HCT116 (cell line): ENCODE data around the gene PCMTD2. TPM values are rescaled to one million over a fixed set of nuclear protein-coding genes. Genes with fewer than 3 reads are reported as not detected.
"Not testable (repeated sequence)": the region's sequence is repeated elsewhere in the genome, so short reads cannot be mapped to it uniquely, and the experiment has no call there.

Experiments used
- ATAC-seq: fragments of 200-7000 bp; cut with Tn5 transposase; 2 replicates; pipeline ENCODE4 v1.9.1; 2020; ENCODE audit warnings: mild to moderate bottlenecking, moderate library complexity
- BruUV-seq: library from RNA; stranded (reverse); fragments of 400-500 nt; replicated peaks from 2 replicates; lab custom pipeline; 2021; lab: Mats Ljungman, UMichigan
- CTCF ChIA-PET: fragments of 300-600 bp; sonication (Branson Sonifier 250); formaldehyde crosslinking; loops from one replicate; lab custom pipeline; 2021; ENCODE audit warnings: antibody characterized with exemption; lab: Charles Lee
- POLR2A ChIA-PET: fragments of 300-600, 350-600 bp; sonication (Branson Sonifier 250); formaldehyde crosslinking; loops from one replicate; lab custom pipeline; 2021; ENCODE audit warnings: antibody characterized with exemption; lab: Charles Lee
- RAD21 ChIA-PET, 2 experiments: fragments of 300-600 bp; sonication (Branson Sonifier 250); formaldehyde crosslinking; loops; one replicate each; lab custom pipeline; 2023; ENCODE audit warnings: low total read pairs in 2 of 2; ENCODE audit not compliant: uncharacterized antibody in 2 of 2, unreplicated experiment in 2 of 2, low non-redundant PET in 1 of 2; lab: Charles Lee
- DNase-seq: peaks from one replicate; pipeline ENCODE4 v3.0.0-alpha.2; 2010; ENCODE audit warnings: low read depth, low spot score
- H2AFZ ChIP-seq: fragments of 200-600 bp; shearing (Covaris generic), sonication (generic); 2 replicates; pipeline ENCODE4 v1.6.1; 2017; ENCODE audit warnings: low read depth, mixed run types, mixed read lengths, antibody characterized with exemption, low read length; ENCODE audit not compliant: poor library complexity, severe bottlenecking
- H3K27ac ChIP-seq: 2 replicates; pipeline ENCODE4 v1.5.1; 2012; ENCODE audit warnings: low read depth, low read length
- H3K27me3 ChIP-seq: fragments of 200-600 bp; sonication (generic); 2 replicates; pipeline ENCODE4 v1.6.1; 2016; ENCODE audit warnings: mixed run types, low read length, mixed read lengths; ENCODE audit not compliant: insufficient read depth
- H3K36me3 ChIP-seq, 2 experiments: fragments of 200-500 bp in 1 of 2; fragments of 200-600 bp in 1 of 2; sonication (Bioruptor generic) in 1 of 2; sonication (generic) in 1 of 2; 2 replicates each; pipeline versions ENCODE4 v1.5.1 to v1.6.1; 2014 to 2016; ENCODE audit warnings: low read length in 2 of 2, inconsistent platforms in 1 of 2, mixed read lengths in 1 of 2, mixed run types in 1 of 2; ENCODE audit not compliant: insufficient read depth in 2 of 2, control insufficient read depth in 1 of 2
- H3K4me1 ChIP-seq, 2 experiments: fragments of 200-600 bp in 1 of 2; sonication (generic) in 1 of 2; 2 replicates each; pipeline versions ENCODE4 v1.5.1 to v1.6.1; 2012 to 2017; ENCODE audit warnings: low read length in 2 of 2, inconsistent platforms in 1 of 2, mild to moderate bottlenecking in 1 of 2, mixed read lengths in 1 of 2, mixed run types in 1 of 2, moderate library complexity in 1 of 2; ENCODE audit not compliant: insufficient read depth in 2 of 2, control insufficient read depth in 1 of 2
- H3K4me2 ChIP-seq: fragments of 200-600 bp; sonication (generic); 2 replicates; pipeline ENCODE4 v1.6.1; 2017; ENCODE audit warnings: mixed run types, low read length, mixed read lengths
- H3K4me3 ChIP-seq, 2 experiments: fragments of 200-600 bp in 1 of 2; sonication (generic) in 1 of 2; replicated peaks in 1 of 2; 2 replicates each; pipeline ENCODE4 v1.5.1; 2011 to 2016; ENCODE audit warnings: low read length in 2 of 2, control low read depth in 1 of 2, low read depth in 1 of 2, mild to moderate bottlenecking in 1 of 2, mixed read lengths in 1 of 2, mixed run types in 1 of 2
- H3K79me2 ChIP-seq: fragments of 200-600 bp; sonication (generic); 2 replicates; pipeline ENCODE4 v1.6.1; 2017; ENCODE audit warnings: mild to moderate bottlenecking, mixed run types, low read length, moderate library complexity, mixed read lengths; ENCODE audit not compliant: insufficient read depth
- H3K9ac ChIP-seq: fragments of 200-600 bp; sonication (generic); 2 replicates; pipeline ENCODE4 v1.6.1; 2016; ENCODE audit warnings: low read length, mixed read lengths
- H3K9me2 ChIP-seq: fragments of 200-600 bp; sonication (generic), shearing (Covaris generic); 2 replicates; pipeline ENCODE4 v1.6.1; 2017; ENCODE audit warnings: mixed run types, mild to moderate bottlenecking, moderate library complexity; ENCODE audit not compliant: insufficient read depth
- H3K9me3 ChIP-seq, 2 experiments: fragments of 200-500 bp in 1 of 2; fragments of 200-600 bp in 1 of 2; sonication (Bioruptor generic) in 1 of 2; sonication (generic) in 1 of 2; 2 replicates each; pipeline ENCODE4 v1.6.1; 2014 to 2017; ENCODE audit warnings: low read length in 2 of 2, mixed read lengths in 2 of 2, inconsistent platforms in 1 of 2, low read depth in 1 of 2, mild to moderate bottlenecking in 1 of 2, mixed run types in 1 of 2, moderate library complexity in 1 of 2; ENCODE audit not compliant: control insufficient read depth in 1 of 2, insufficient read depth in 1 of 2
- H4K20me1 ChIP-seq: fragments of 200-600 bp; sonication (generic), shearing (Covaris generic); 2 replicates; pipeline ENCODE4 v1.6.1; 2017; ENCODE audit warnings: mixed run types, mild to moderate bottlenecking, moderate library complexity; ENCODE audit not compliant: insufficient read depth
- intact Hi-C: fragments of 100-400 bp; cut with micrococcal nuclease; formaldehyde crosslinking; loops from 2 replicates; pipeline ENCODE4 v1.10.0; 2022
- total RNA-seq: library from RNA; stranded (reverse); gene quantifications from one replicate; pipeline ENCODE4 v1.2.1, GENCODE V29; 2021; ENCODE audit not compliant: unreplicated experiment

Gene PCMTD2
- total RNA-seq, 1 experiment from 2014 or later, result 44.7 TPM

DNA sequence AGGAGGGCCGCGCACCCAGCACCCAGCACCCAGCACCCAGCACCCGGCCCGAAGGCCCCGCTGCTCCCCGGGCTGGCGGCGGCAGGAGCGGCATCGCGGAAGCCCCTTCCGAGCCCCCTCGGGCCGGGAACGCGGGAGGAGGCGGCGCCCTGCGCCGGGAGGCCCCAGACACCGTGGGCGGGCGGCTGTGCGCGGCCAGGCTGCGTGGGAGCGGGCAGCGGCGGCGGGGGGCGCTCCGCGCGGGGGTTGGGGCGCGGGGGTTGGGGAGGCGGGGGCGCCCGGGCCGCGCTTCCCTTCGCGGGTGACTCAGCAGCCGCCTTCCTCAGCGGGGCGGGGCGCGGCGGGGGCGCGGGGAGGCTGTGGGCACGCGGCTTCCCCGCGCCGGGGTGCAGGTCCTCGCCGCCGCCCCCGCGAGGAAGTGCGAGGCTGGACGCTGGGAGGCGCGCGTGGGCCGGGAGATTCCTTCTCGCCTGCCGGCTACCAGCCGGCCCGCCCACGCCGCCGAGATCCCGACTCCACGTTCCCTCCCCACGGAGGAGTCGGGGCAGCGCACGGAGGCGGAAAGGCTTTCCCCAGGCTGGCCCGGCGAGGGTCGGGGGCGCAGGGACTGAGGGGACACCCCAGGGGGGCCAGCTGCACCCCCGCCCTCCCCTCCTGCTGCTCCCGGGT is 61.0 kb downstream of the PCMTD2 start:
- H3K4me3 ChIP-seq, H4K20me1 ChIP-seq, H3K4me2 ChIP-seq, H3K79me2 ChIP-seq, BruUV-seq, H3K27me3 ChIP-seq, H2AFZ ChIP-seq, H3K27ac ChIP-seq, RAD21 ChIA-PET, POLR2A ChIA-PET, ATAC-seq, DNase-seq, H3K36me3 ChIP-seq, H3K4me1 ChIP-seq, H3K9me2 ChIP-seq, H3K9ac ChIP-seq, H3K9me3 ChIP-seq, intact Hi-C loops, CTCF ChIA-PET: not testable (repeated sequence)

GRCh38 chr20:64317331-64317730 is 61.8 kb downstream of the PCMTD2 start:
- H2AFZ ChIP-seq, H3K9ac ChIP-seq, H4K20me1 ChIP-seq, H3K9me2 ChIP-seq, H3K4me1 ChIP-seq, ATAC-seq, H3K4me2 ChIP-seq, POLR2A ChIA-PET, CTCF ChIA-PET, H3K79me2 ChIP-seq, DNase-seq, RAD21 ChIA-PET, H3K27ac ChIP-seq, BruUV-seq, H3K36me3 ChIP-seq, intact Hi-C loops, H3K4me3 ChIP-seq, H3K9me3 ChIP-seq, H3K27me3 ChIP-seq: not testable (repeated sequence)

DNA sequence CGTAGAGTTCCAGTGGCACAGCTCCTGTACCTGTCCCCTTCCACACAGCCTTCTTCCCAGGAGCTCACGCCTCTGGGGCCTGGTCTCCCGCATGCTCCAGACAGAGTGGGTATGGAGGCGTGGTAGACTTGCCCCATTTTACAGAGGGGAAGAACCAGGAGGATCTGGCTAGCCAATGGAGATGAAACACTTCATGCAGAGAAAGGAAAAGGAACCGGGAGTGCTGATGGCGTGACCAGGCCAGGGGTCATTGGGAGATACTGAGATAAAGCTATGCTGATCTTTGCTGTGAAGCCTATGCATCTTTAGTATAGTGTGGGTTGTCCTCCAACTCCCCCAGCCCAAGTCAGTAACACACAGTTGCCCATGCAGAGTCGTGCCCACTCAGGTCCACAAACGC is 62.5 kb downstream of the PCMTD2 start:
- POLR2A ChIA-PET, H2AFZ ChIP-seq, H3K4me2 ChIP-seq, ATAC-seq, H3K27me3 ChIP-seq, H3K9ac ChIP-seq, H3K4me3 ChIP-seq, H3K9me2 ChIP-seq, DNase-seq, H4K20me1 ChIP-seq, H3K4me1 ChIP-seq, CTCF ChIA-PET, H3K9me3 ChIP-seq, intact Hi-C loops, BruUV-seq, H3K27ac ChIP-seq, RAD21 ChIA-PET, H3K79me2 ChIP-seq, H3K36me3 ChIP-seq: not testable (repeated sequence)

DNA sequence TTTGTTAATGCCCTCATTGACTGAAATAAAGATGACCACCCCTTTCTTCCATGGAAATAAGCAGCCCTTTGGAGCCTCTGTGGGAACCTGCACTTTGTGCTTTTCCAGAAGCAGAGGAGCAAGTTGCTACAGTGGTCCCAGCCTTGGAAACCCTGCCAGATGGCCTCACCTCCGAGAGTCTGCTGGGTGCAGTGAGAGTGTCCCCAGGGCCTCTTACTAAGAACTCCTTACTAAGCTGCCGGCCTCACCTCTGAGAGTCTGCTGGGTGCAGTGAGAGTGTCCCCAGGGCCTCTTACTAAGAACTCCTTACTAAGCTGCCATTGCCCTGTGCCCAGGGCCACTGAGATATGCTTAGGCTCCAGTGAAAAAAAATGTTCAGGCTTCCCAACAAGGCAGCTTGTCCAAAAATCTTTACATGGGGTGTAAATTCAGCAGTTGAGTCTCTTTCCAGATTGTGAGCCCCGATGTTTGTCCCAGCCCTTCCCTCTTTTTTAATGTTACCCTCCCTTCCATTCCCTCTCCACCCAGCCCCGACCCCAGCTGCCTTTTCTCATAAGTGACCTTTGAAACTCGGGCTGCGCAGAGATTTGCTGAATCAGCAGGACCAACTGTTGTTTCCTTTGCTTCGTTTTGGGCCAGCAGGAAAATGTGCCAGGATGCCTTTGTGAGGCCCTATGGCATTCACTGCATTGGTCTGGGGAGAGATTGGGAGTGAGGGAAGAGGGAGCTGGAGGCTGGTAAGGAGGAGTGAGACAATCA is 66.7 kb downstream of the PCMTD2 start:
- DNase-seq, BruUV-seq, H3K27ac ChIP-seq, POLR2A ChIA-PET, CTCF ChIA-PET, H3K27me3 ChIP-seq, H3K4me1 ChIP-seq, H3K9me2 ChIP-seq, intact Hi-C loops, H4K20me1 ChIP-seq, H3K79me2 ChIP-seq, H3K4me3 ChIP-seq, H3K9ac ChIP-seq, H2AFZ ChIP-seq, H3K36me3 ChIP-seq, RAD21 ChIA-PET, ATAC-seq, H3K4me2 ChIP-seq, H3K9me3 ChIP-seq: not testable (repeated sequence)
